COLO668 (cell line): Measurements from ENCODE around the gene OR52E1.

Experiments used
- DNase-seq: peaks from one replicate; lab custom pipeline; 2025; ENCODE audit not compliant: unreplicated experiment; lab: John Stamatoyannopoulos, UW

The OR52E1 gene

DNA sequence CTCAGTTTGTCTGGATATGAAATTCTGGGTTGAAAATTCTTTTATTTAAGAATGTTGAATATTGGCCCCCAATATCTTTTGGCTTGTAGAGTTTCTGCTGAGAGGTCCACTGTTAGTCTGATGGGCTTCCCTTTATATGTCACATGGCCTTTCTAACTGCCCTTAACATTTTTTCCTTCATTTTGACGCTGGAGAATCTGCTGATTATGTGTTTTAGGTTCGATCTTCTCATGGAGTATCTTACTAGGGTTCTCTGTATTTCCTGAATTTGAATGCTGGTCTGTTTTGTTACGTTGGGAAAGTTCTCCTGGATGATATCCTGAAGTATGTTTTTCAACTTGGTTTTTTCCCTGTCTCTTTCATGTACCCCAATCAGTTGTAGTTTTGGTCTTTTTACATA lies 46.0 kb downstream of the OR52E1 start:
- no peak for DNase-seq

DNA sequence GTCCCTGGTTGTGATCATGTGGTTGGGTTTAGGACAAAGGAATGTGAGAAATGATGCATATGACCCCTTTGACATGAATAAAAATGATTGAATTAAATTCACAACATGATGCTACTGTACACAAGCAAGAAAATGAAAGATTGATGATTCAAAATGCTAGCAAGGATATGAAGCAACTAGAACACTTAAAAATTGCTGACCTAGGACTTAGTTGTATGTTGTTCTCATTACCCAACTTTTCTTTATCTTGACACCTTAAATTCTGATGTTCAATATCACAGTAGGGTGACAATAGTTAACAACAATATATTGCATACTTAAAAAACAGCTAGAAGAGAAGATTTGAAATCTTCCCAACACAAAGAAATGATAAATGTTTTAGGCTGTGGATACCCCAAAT lies 48.2 kb downstream of the OR52E1 start:
- no peak for DNase-seq

- no peak for DNase-seq
These were observed 49.5 kb downstream of the OR52E1 start for GRCh38 chr11:5118893-5119292.
